Upper lobe of left lung (tissue), 6 donors: ENCODE measurements around the gene IVL. TPM values are rescaled to one million over a fixed set of nuclear protein-coding genes. Genes with fewer than 3 reads are reported as not detected.
A peak's percentile ranks its signal among the peaks of the same experiment; 100 is the strongest.

Experiments used
- ATAC-seq, 2 donors: fragments of 200-7000 bp; cut with Tn5 transposase; one replicate each; pipeline ENCODE4 v1.9.1; 2022; ENCODE audit warnings: mild to moderate bottlenecking in 2 of 2, moderate library complexity in 2 of 2; ENCODE audit not compliant: low FRiP score in 2 of 2
- DNase-seq, 2 donors: peaks; one replicate each; pipeline ENCODE4 v3.0.0-alpha.2; 2019 to 2020
- H3K27ac ChIP-seq, 4 donors: fragments of 200-600 bp; sonication (generic); one replicate each; pipeline ENCODE4 v1.5.1; 2016 to 2019
- H3K27me3 ChIP-seq, 4 donors: fragments of 200-600 bp; sonication (generic); one replicate each; pipeline ENCODE4 v1.5.1; 2017 to 2019
- H3K36me3 ChIP-seq, 4 donors: fragments of 200-600 bp; sonication (generic); one replicate each; pipeline ENCODE4 v1.5.1; 2016 to 2019
- H3K4me1 ChIP-seq, 4 donors: fragments of 200-600 bp; sonication (generic); one replicate each; pipeline ENCODE4 v1.5.1; 2018 to 2019
- H3K4me3 ChIP-seq, 4 donors: fragments of 200-600 bp; sonication (generic); one replicate each; pipeline ENCODE4 v1.5.1; 2017 to 2019; ENCODE audit warnings: mild to moderate bottlenecking in 2 of 4, moderate library complexity in 1 of 4
- H3K9me3 ChIP-seq, 4 donors: fragments of 200-600 bp; sonication (generic); one replicate each; pipeline ENCODE4 v1.5.1; 2018 to 2019
- CTCF ChIP-seq, 6 experiments: fragments of 450-650 bp in 4 of 6; fragments of 200-600 bp in 2 of 6; sonication (generic) in 2 of 6; IDR thresholded peaks; one replicate each; pipeline ENCODE4 v1.5.1; 2016 to 2019; ENCODE audit warnings: antibody characterized with exemption in 6 of 6
- EP300 ChIP-seq, 4 donors: sonication (generic); formaldehyde crosslinking; IDR thresholded peaks; one replicate each; pipeline ENCODE4 v1.5.1; 2017; ENCODE audit warnings: antibody characterized with exemption in 4 of 4, control low read depth in 2 of 4
- POLR2A ChIP-seq, 4 donors: fragments of 450-650 bp; IDR thresholded peaks; one replicate each; pipeline ENCODE4 v1.5.1; 2016 to 2017; ENCODE audit warnings: antibody characterized with exemption in 4 of 4, mild to moderate bottlenecking in 2 of 4
- POLR2AphosphoS5 ChIP-seq, 2 donors: sonication (generic); formaldehyde crosslinking; IDR thresholded peaks; one replicate each; pipeline ENCODE4 v1.5.1; 2017; ENCODE audit warnings: antibody characterized with exemption in 2 of 2
- WGBS, 2 donors: methylation state at CpG; one replicate each; pipeline ENCODE4 v1.1.5; 2017 to 2018; 5-methylcytosine and 5-hydroxymethylcytosine counted together
- total RNA-seq, 6 donors: library from RNA; depleted of rRNA in 4 of 6; stranded (reverse); fragments of >200 nt in 4 of 6; gene quantifications; one replicate each; pipeline versions ENCODE4 v1.1.0 to v1.2.1, GENCODE V29; 2016 to 2021
- donor health status: DM: no; HTN: no; CAD: no; lungs with moderate emphysema.
- donor health status: DM: no; HTN: yes; CAD: no; lungs with severe emphysema.

Gene IVL
- total RNA-seq, 6 donors from 2014 or later, result 0.23 to 0.69 (median 0.35) TPM; not detected in 2

- no peak for DNase-seq
- WGBS, 2 donors, result 70 to 72% methylated on average over 8 of the region's 8 CpGs
- Histone ChIP-seq H3K4me1 (no peaks in the 10 kb centered on the region), H3K27me3 (no peaks in the 10 kb centered on the region), H3K36me3 (no peaks in the 10 kb centered on the region), H3K4me3 (no peak overlapping the region), H3K9me3 (no peaks in the 10 kb centered on the region), H3K27ac (no peak overlapping the region)
- ATAC-seq, result peak in 1 of 2 donors; percentile 49
- TF ChIP-seq CTCF (IDR thresholded peaks at IDR 0.05) (no peak), EP300 (IDR thresholded peaks at IDR 0.05) (no peak), POLR2A (IDR thresholded peaks at IDR 0.05) (no peak), POLR2AphosphoS5 (IDR thresholded peaks at IDR 0.05) (no peak)
These were observed 32.8 kb downstream of the IVL start for GRCh38 chr1:152941037-152941711.

GRCh38 chr1:152942161-152942560 lies 33.8 kb downstream of the IVL start:
- H3K9me3 ChIP-seq, result no peaks in the 10 kb centered on the region
- 68% methylated on average over 2 of the region's 2 CpGs for WGBS, 2 donors
- DNase-seq, result no peak
- H3K4me1 ChIP-seq, result no peaks in the 10 kb centered on the region
- no peaks in the 10 kb centered on the region for H3K36me3 ChIP-seq
- ATAC-seq, result no peak
- H3K27me3 ChIP-seq, result no peaks in the 10 kb centered on the region
- H3K27ac ChIP-seq, result no peak overlapping the region
- no peak overlapping the region for H3K4me3 ChIP-seq
- TF ChIP-seq CTCF (IDR thresholded peaks at IDR 0.05) (no peak), POLR2A (IDR thresholded peaks at IDR 0.05) (no peak), POLR2AphosphoS5 (IDR thresholded peaks at IDR 0.05) (no peak), EP300 (IDR thresholded peaks at IDR 0.05) (no peak)

GRCh38 chr1:152946248-152946647 lies 37.9 kb downstream of the IVL start:
- DNase-seq (no peak), ATAC-seq (no peak)
- no peak overlapping the region for H3K4me3 ChIP-seq
- no peaks in the 10 kb centered on the region for H3K36me3 ChIP-seq
- H3K27me3 ChIP-seq, result no peaks in the 10 kb centered on the region
- no peaks in the 10 kb centered on the region for H3K9me3 ChIP-seq
- no peak for TF ChIP-seq POLR2AphosphoS5 (IDR thresholded peaks at IDR 0.05)
- no peak for TF ChIP-seq POLR2A (IDR thresholded peaks at IDR 0.05)
- no peak for TF ChIP-seq CTCF (IDR thresholded peaks at IDR 0.05)
- no peak for TF ChIP-seq EP300 (IDR thresholded peaks at IDR 0.05)
- no peaks in the 10 kb centered on the region for H3K4me1 ChIP-seq
- WGBS, 2 donors, result 62 to 78% methylated on average over 3 of the region's 3 CpGs
- H3K27ac ChIP-seq, result no peak overlapping the region

GRCh38 chr1:152946651-152947256 lies 38.4 kb downstream of the IVL start, which contains the start of gene SPRR5:
Gene SPRR5 (plus strand): TSS chr1:152947206. CDS start chr1:152948555, 1,349 bp downstream.
- WGBS, 2 donors, result 73 to 83% methylated on average over 3 to 4 of the region's 4 CpGs
- no peak within 1 kb of the TSS for H3K27ac ChIP-seq
- H3K36me3 ChIP-seq, result no peaks in the 10 kb centered on the region
- H3K4me1 ChIP-seq, result no peaks in the 10 kb centered on the region
- DNase-seq, result no peak
- no peak for TF ChIP-seq POLR2A (IDR thresholded peaks at IDR 0.05)
- no peak for TF ChIP-seq POLR2AphosphoS5 (IDR thresholded peaks at IDR 0.05)
- no peak for TF ChIP-seq EP300 (IDR thresholded peaks at IDR 0.05)
- TF ChIP-seq CTCF (IDR thresholded peaks at IDR 0.05), result no peak
- no peaks in the 10 kb centered on the region for H3K9me3 ChIP-seq
- H3K4me3 ChIP-seq, result no peak within 1 kb of the TSS
- no peaks in the 10 kb centered on the region for H3K27me3 ChIP-seq
- ATAC-seq, result no peak
